ENCODE measurements around the gene RFX4. TPM values are rescaled to one million over a fixed set of nuclear protein-coding genes. Genes with fewer than 3 reads are reported as not detected.
A peak's percentile ranks its signal among the peaks of the same experiment; 100 is the strongest.

The RFX4 gene
- polyA plus RNA-seq, 2 of the 4 experiments (the other 2 are of a cell fraction), result not detected

DNA sequence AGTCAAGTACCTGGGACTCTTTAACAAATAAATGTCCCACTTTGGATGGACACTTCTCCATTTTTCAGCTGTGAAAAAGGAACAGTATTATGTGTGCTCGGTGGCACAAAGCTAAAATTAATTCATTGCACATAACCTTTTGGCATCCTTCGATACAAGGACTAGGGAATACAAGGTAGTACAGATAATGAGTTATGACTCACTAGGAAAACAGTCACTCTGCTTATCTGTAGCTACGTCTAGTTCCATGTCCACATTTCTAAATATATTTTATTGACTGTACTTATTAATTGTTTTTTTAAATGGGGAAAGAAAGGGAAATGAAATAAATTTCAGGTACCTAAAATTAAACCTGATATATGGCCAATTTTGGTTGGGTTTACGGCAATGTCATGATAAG, 156.5 kb downstream of the RFX4 start:
- ATAC-seq (peak in 1 of 2 experiments; percentile 56; a peak in 2 of 6 replicates), DNase-seq (ENCODE audit: low read depth in 1 of 2, low spot score in 1 of 2) (peak in 1 of 2 experiments; percentile 13), FAIRE-seq (no peak)
- H3K27ac ChIP-seq, result no peak overlapping the region
- H3K4me1 ChIP-seq, result peaks cover 15% of the 10 kb centered on the region
- no peaks in the 10 kb centered on the region for H3K9me3 ChIP-seq
- TF ChIP-seq FOSL2 (IDR thresholded peaks at IDR 0.05) (no peak), FOSL2 (CRISPR knock-in tag; IDR thresholded peaks at IDR 0.05) (peak; percentile 36; the same call in 1 of the 2 replicates), MAFK (IDR thresholded peaks at IDR 0.05; ENCODE audit: partially characterized antibody) (no peak)
- no peak overlapping the region for H3K4me3 ChIP-seq
- H3K4me2 ChIP-seq, result peak overlapping the region; percentile 55
- POLR2A ChIA-PET, result no interaction called here
- CTCF ChIA-PET, result interaction anchor here (1.1 to 1.3 kb wide), 3 partner anchors 9 to 57 kb away, joined by 3 read pairs; no protein-coding TSS in a partner anchor
- WGBS (ENCODE audit: missing lambda C conversion rate), result 31% methylated on average over 4 of the region's 4 CpGs

DNA sequence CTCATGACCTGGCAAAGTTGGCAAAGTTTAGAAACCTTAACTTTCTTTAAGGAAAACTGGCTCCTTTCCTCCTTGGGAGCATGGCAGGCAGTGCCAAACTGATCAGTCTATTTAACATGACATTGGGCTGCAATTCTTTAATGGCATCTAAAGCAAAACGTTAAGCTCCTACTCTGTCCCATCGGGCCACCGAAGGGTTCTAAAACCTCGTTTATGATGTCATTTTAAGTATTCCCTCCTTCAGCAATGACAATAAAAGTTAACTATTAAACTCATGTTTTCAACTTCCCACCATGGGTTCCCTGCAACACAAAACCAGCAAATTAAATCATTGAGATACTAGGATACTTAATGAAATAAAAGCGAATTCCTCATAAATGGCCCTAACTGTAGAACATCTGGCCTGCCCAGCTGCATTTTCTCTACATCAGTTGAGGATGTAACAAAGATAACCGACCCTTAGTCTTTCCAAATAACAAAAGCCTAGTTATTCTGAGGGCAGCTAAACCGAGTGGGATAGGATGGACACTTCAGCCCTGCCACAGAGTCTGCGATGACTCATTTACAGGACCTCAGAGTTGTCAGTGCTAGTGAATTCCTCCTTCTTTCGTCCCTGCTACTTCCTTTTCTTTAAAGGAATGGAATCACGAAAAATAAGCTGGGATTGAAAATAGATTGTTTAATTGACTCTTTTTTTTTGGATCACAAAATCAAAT, 157.2 kb downstream of the RFX4 start:
- Histone ChIP-seq H3K4me2 (peak overlapping the region; percentile 55), H3K27ac (0 out of 6 replicates have a peak overlapping the region, but pooled peaks of 1 of the 2 experiments have one; percentile 22), H3K4me1 (peaks cover 15% of the 10 kb centered on the region), H3K9me3 (no peaks in the 10 kb centered on the region), H3K4me3 (no peak overlapping the region)
- ChIA-PET CTCF (interaction anchor here (0.6 to 1.3 kb wide), 4 partner anchors 9 to 24 kb away, joined by 3 read pairs; no protein-coding TSS in a partner anchor), POLR2A (no interaction called here)
- no peak for DNase-seq (ENCODE audit: low read depth in 1 of 2, low spot score in 1 of 2)
- TF ChIP-seq RAD21 (conservative IDR thresholded peaks at IDR 0.05 in 1 of 2, IDR thresholded peaks at IDR 0.05 in 1 of 2) (no peak), HMGXB4 (CRISPR knock-in tag; IDR thresholded peaks at IDR 0.05; ENCODE audit: borderline replicate concordance) (no peak), MYC (IDR thresholded peaks at IDR 0.05; ENCODE audit: borderline replicate concordance, low read length) (no peak), TP53 (CRISPR knock-in tag; IDR thresholded peaks at IDR 0.05) (no peak), CHD2 (IDR thresholded peaks at IDR 0.05; ENCODE audit: low read length, partially characterized antibody) (no peak), REST (IDR thresholded peaks at IDR 0.05) (no peak), FOSL2 (IDR thresholded peaks at IDR 0.05) (no peak), FOSL2 (CRISPR knock-in tag; IDR thresholded peaks at IDR 0.05) (peak; percentile 35; the same call in 1 of the 2 replicates), BCL3 (IDR thresholded peaks at IDR 0.05) (no peak)
- ATAC-seq, result peak; percentile 48 to 68; a peak in 3 of 6 replicates
- 43% methylated on average over 10 of the region's 10 CpGs for WGBS (ENCODE audit: missing lambda C conversion rate)
- no peak for FAIRE-seq

GRCh38 chr12:106740818-106741217, 158.0 kb downstream of the RFX4 start:
- H3K4me1 ChIP-seq, result peaks cover 15% of the 10 kb centered on the region
- no peak for ATAC-seq
- TF ChIP-seq FOXS1 (CRISPR knock-in tag; IDR thresholded peaks at IDR 0.05) (no peak), BHLHE40 (IDR thresholded peaks at IDR 0.05; ENCODE audit: low read depth, low read length) (no peak), ZSCAN20 (CRISPR knock-in tag; IDR thresholded peaks at IDR 0.05) (no peak), NPAS2 (CRISPR knock-in tag; IDR thresholded peaks at IDR 0.05; ENCODE audit: borderline replicate concordance) (no peak), EHF (CRISPR knock-in tag; IDR thresholded peaks at IDR 0.05) (no peak), CBX2 (IDR thresholded peaks at IDR 0.05; ENCODE audit: borderline replicate concordance, low read depth) (no peak), RAD21 (conservative IDR thresholded peaks at IDR 0.05 in 1 of 2, IDR thresholded peaks at IDR 0.05 in 1 of 2) (no peak), MYC (IDR thresholded peaks at IDR 0.05; ENCODE audit: borderline replicate concordance, low read length) (no peak), CBX8 (IDR thresholded peaks at IDR 0.05) (no peak), HDAC2 (IDR thresholded peaks at IDR 0.05) (no peak), TFCP2L1 (CRISPR knock-in tag; IDR thresholded peaks at IDR 0.05) (no peak), FOSB (CRISPR knock-in tag; IDR thresholded peaks at IDR 0.05) (no peak), RCOR1 (IDR thresholded peaks at IDR 0.05; ENCODE audit: low read depth, low read length) (no peak), EP300 (IDR thresholded peaks at IDR 0.05) (no peak)
- TF ChIP-seq, protein P1, sequence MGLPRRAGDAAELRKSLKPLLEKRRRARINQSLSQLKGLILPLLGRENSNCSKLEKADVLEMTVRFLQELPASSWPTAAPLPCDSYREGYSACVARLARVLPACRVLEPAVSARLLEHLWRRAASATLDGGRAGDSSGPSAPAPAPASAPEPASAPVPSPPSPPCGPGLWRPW (IDR thresholded peaks at IDR 0.05), result no peak
- TF ChIP-seq, protein P2, sequence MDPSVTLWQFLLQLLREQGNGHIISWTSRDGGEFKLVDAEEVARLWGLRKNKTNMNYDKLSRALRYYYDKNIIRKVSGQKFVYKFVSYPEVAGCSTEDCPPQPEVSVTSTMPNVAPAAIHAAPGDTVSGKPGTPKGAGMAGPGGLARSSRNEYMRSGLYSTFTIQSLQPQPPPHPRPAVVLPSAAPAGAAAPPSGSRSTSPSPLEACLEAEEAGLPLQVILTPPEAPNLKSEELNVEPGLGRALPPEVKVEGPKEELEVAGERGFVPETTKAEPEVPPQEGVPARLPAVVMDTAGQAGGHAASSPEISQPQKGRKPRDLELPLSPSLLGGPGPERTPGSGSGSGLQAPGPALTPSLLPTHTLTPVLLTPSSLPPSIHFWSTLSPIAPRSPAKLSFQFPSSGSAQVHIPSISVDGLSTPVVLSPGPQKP (IDR thresholded peaks at IDR 0.05; ENCODE audit: low read depth, low read length), result no peak
- 93% methylated on average over 5 of the region's 5 CpGs for WGBS (ENCODE audit: missing lambda C conversion rate)
- no peak overlapping the region for H3K4me2 ChIP-seq
- no peak for DNase-seq (ENCODE audit: low read depth in 1 of 2, low spot score in 1 of 2)
- ChIA-PET CTCF (interaction anchor here (0.6 to 1.3 kb wide), 2 partner anchors 9 to 15 kb away, joined by 3 read pairs; no protein-coding TSS in a partner anchor), POLR2A (no interaction called here)
- no peaks in the 10 kb centered on the region for H3K9me3 ChIP-seq
- FAIRE-seq, result no peak
- H3K27ac ChIP-seq, result no peak overlapping the region
- H3K4me3 ChIP-seq, result no peak overlapping the region

Measured in A549 (cell line).